ENCODE measurements around the gene KAT5. TPM values are rescaled to one million over a fixed set of nuclear protein-coding genes. Genes with fewer than 3 reads are reported as not detected.

Gene KAT5
- total RNA-seq, 2 donors from 2014 or later: 74.8 to 107 TPM

DNA sequence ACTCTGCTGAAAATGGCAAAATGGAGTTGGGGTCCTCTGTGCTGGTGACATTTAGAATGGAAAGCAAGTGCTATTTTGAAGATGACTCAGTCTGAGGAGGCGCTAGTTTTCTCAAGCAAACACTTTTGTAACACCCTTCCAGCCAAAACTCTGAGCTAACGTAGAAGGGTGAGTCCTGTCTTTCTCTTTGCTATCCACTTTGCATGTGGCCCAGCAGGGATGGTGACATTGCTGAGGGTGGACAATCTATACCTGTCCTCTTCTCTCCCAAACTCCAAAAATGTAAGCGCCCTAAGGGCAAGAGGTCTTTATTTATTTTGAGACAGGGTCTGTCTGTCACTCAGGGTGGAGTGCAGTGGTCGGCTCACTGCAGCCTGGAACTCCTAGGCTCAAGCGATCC lies 3.6 kb upstream of the KAT5 start:
- TF ChIP-seq POLR2A (IDR thresholded peaks at IDR 0.05): no peak
- peaks cover 0 to 4% of the 10 kb centered on the region in 2 donors for H3K36me3 ChIP-seq
- H3K4me1 ChIP-seq (replicated peaks): peaks cover 3% of the 10 kb centered on the region
- no peak overlapping the region for H3K4me3 ChIP-seq
- 82% methylated on average over 5 of the region's 5 CpGs for WGBS
- intact Hi-C loops (cut with DNase I): loop anchor here (5.0 to 10.0 kb wide), 2 partner anchors 124 to 276 kb away; partner anchors contain the start of gene SNX32
- no peak for DNase-seq (ENCODE audit: low spot score)
- no peaks in the 10 kb centered on the region for H3K27me3 ChIP-seq (replicated peaks; ENCODE audit: insufficient read depth)
- no peaks in the 10 kb centered on the region for H3K9me3 ChIP-seq
- H3K27ac ChIP-seq: no peak overlapping the region

DNA sequence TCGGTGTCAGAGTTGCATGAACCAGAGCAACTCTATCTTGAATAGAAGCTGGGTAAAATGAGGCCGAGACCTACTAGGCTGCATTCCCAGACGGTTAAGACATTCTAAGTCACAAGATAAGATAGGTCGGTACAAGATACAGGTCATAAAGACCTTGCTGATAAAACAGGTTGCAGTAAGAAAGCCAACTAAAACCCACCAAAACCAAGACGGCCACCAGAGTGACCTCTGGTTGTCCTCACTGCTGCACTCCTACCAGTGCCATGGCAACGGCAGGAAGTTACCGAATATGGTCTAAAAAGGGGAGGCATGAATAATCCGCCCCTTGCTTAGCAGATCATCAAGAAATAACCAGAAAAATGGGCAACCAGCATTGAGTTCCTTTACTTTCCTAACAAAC lies 2.4 kb upstream of the KAT5 start:
- intact Hi-C loops (cut with DNase I): loop anchor here (5.0 to 10.0 kb wide), 3 partner anchors 73 to 275 kb away; partner anchors contain the start of genes AP5B1 and SNX32
- H3K36me3 ChIP-seq: peaks cover 3 to 11% of the 10 kb centered on the region in 2 donors
- no peak for DNase-seq (ENCODE audit: low spot score)
- no peak overlapping the region for H3K27ac ChIP-seq
- TF ChIP-seq CTCF (IDR thresholded peaks at IDR 0.05): no peak
- no peak for TF ChIP-seq POLR2AphosphoS5 (IDR thresholded peaks at IDR 0.05)
- TF ChIP-seq POLR2A (IDR thresholded peaks at IDR 0.05): no peak
- 62% methylated on average over 8 of the region's 8 CpGs for WGBS
- H3K9me3 ChIP-seq: no peaks in the 10 kb centered on the region
- H3K4me1 ChIP-seq (replicated peaks): peaks cover 3% of the 10 kb centered on the region
- H3K4me3 ChIP-seq: no peak overlapping the region
- H3K27me3 ChIP-seq (replicated peaks; ENCODE audit: insufficient read depth): no peaks in the 10 kb centered on the region

DNA sequence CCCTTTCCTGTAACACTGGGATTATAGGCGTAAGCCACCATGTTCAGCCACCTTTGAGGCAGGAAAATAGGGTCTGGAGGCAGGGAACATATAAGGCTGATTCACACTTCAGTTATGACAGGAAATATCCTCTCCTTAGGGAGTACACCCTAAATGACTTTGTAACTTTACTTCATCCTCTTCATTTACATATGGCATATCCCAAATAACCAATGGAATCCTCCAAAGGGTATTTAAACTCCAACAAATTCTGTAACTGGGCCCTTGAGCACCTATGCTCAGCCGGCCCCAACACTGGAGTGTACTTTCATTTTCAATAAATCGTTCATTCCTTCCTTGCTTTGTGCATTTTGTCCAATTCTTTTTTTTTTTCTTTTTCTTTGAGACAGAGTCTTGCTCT lies 1.6 kb upstream of the KAT5 start:
- no peak for TF ChIP-seq POLR2AphosphoS5 (IDR thresholded peaks at IDR 0.05)
- TF ChIP-seq POLR2A (IDR thresholded peaks at IDR 0.05): no peak
- H3K4me3 ChIP-seq: no peak overlapping the region
- no peak overlapping the region for H3K27ac ChIP-seq
- intact Hi-C loops (cut with DNase I): loop anchor here (5.0 kb wide), 1 partner anchor 72 kb away; the partner anchor contains the start of gene AP5B1
- no peaks in the 10 kb centered on the region for H3K9me3 ChIP-seq
- DNase-seq (ENCODE audit: low spot score): no peak
- H3K36me3 ChIP-seq: peaks cover 8 to 17% of the 10 kb centered on the region in 2 donors
- no peaks in the 10 kb centered on the region for H3K27me3 ChIP-seq (replicated peaks; ENCODE audit: insufficient read depth)
- WGBS: 96% methylated on average over 3 of the region's 3 CpGs
- peaks cover 3% of the 10 kb centered on the region for H3K4me1 ChIP-seq (replicated peaks)

- Histone ChIP-seq H3K36me3 (peaks cover 16 to 29% of the 10 kb centered on the region in 2 donors), H3K27ac (peak overlapping the region; percentile 96 to 99), H3K4me1 (replicated peaks) (peaks cover 3% of the 10 kb centered on the region), H3K27me3 (replicated peaks; ENCODE audit: insufficient read depth) (no peaks in the 10 kb centered on the region), H3K9me3 (no peaks in the 10 kb centered on the region), H3K4me3 (peak overlapping the region; percentile 48 to 72)
- 28% methylated on average over 11 of the region's 11 CpGs for WGBS
- DNase-seq (ENCODE audit: low spot score): no peak
- intact Hi-C loops (cut with DNase I): loop anchor here (2.0 to 5.0 kb wide), 2 partner anchors 70 to 106 kb away; partner anchors contain the start of gene AP5B1
- no peak for TF ChIP-seq CTCF (IDR thresholded peaks at IDR 0.05)
- TF ChIP-seq POLR2AphosphoS5 (IDR thresholded peaks at IDR 0.05): no peak
- TF ChIP-seq POLR2A (IDR thresholded peaks at IDR 0.05): no peak
These were observed 603 bp downstream of the KAT5 start for GRCh38 chr11:65712633-65713076.

DNA sequence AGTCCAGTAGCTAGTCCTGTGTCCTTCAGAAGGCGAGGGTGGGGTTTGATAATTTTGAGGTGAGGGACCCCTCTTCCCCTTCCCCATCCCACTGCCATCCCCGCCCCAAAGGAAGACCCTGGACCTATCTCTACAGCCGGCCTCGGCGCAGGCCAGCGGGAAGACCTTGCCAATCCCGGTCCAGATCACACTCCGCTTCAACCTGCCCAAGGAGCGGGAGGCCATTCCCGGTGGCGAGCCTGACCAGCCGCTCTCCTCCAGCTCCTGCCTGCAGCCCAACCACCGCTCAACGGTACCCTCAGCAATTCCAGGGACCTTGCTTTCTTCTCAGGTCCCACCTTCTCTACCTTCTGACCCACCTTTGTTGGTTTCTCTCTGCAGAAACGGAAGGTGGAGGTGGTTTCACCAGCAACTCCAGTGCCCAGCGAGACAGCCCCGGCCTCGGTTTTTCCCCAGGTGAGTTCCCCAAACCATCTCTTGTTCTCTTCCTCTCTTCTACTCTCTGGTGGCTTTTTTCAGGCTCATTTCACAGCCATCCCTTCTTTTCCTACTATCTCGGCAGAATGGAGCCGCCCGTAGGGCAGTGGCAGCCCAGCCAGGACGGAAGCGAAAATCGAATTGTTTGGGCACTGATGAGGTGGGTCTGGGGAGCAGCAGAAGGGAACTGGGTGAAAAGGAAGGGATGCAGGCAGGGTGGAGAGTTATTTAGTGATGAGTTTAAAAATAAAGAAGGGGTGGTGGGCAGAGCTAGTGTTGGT lies 1.3 kb downstream of the KAT5 start:
- 89% methylated on average over 24 of the region's 24 CpGs for WGBS
- intact Hi-C loops (cut with DNase I): loop anchor here (2.0 to 5.0 kb wide), 2 partner anchors 69 to 105 kb away; partner anchors contain the start of gene AP5B1
- H3K36me3 ChIP-seq: peaks cover 19 to 32% of the 10 kb centered on the region in 2 donors
- peaks cover 6% of the 10 kb centered on the region for H3K4me1 ChIP-seq (replicated peaks)
- no peaks in the 10 kb centered on the region for H3K27me3 ChIP-seq (replicated peaks; ENCODE audit: insufficient read depth)
- no peaks in the 10 kb centered on the region for H3K9me3 ChIP-seq
- H3K4me3 ChIP-seq: no peak overlapping the region
- DNase-seq (ENCODE audit: low spot score): no peak
- H3K27ac ChIP-seq: peak overlapping the region; percentile 96 to 99
- TF ChIP-seq CTCF (IDR thresholded peaks at IDR 0.05): no peak
- no peak for TF ChIP-seq POLR2A (IDR thresholded peaks at IDR 0.05)
- no peak for TF ChIP-seq POLR2AphosphoS5 (IDR thresholded peaks at IDR 0.05)

Data from prostate gland (tissue), 2 donors.